ENCODE measurements around the gene NPM1. TPM values are rescaled to one million over a fixed set of nuclear protein-coding genes. Genes with fewer than 3 reads are reported as not detected.
A peak's percentile ranks its signal among the peaks of the same experiment; 100 is the strongest.

NPM1 gene
- polyA plus RNA-seq, 6 donors from 2014 or later: 389 to 678 (median 608) TPM

DNA sequence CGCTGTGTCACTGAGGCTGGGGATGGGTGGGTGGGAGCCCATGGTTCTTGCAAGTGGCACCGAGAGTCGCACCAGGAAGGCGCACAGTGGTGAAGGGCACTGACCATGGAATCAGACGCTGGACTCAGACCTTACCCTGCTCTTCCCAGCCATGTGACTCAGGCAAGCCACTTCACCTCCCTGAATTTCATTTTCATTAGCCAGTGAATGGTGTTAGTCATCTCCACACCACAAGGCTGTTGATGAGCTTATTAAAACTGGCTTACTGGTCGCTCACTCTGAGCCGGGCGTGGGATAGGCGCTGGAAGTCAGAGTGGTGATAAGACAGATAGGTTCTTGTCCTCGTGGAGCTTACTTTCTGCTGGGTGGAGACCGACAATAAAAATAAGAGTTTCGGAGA, 56.9 kb downstream of the NPM1 start:
- H3K9me3 Mint-ChIP-seq: peaks cover 0 to 2% (median 0%) of the 10 kb centered on the region in 7 donors
- ATAC-seq (ENCODE audit: low read depth in 2 of 2) (no peak), DNase-seq (no peak)
- H3K27ac Mint-ChIP-seq: no peak overlapping the region
- peaks cover 0 to 2% (median 0%) of the 10 kb centered on the region in 3 donors for H3K4me1 Mint-ChIP-seq
- H3K27me3 Mint-ChIP-seq: peaks cover 12 to 48% (median 40%) of the 10 kb centered on the region in 3 donors
- H3K4me3 Mint-ChIP-seq: no peak overlapping the region
- peaks cover 0 to 8% of the 10 kb centered on the region in 2 donors for H3K36me3 Mint-ChIP-seq

DNA sequence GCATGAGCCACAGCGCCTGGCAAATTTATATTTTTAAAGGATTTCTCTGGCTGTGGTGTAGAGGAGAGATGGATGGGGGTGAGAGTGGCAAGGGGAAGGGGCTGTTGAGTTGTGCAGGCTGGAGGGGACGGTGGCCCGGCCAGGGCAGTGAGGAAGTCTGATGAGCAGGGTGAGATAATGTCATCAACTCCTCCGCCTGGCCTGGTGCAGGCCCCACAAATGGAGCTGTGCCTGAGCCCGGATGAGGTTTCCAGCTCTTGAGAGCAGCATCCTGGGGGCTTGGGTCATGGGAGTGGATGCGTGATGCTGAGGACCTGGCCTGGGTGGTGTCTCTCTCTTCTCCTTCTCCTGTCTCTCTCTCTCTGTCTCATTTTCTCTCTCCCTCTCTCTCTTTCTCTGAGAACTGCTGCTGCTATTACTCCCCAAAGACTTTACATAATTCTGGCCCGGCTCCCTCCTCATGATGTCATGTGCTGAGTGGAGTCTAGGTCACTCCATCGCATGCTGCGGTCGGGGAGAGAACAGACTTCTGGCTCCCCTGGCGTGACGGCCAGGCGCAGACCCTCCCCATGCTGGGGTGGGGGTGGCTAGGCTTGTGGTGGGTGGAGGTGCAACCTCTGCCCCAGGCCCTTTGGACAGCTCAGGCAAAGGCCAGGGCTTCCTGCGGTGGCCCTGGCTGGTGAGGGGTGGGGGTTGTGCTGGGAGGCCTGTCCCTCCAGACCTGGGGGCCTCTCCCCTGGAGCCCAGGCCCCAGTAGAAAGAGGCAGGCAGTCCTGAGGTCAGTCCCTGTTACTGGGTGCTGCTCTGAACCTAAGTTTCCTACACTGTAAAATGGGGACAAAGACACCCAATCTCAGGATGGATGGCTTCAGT, 58.2 kb downstream of the NPM1 start:
- Mint-ChIP-seq H3K27me3 (peaks cover 16 to 57% (median 48%) of the 10 kb centered on the region in 3 donors), H3K4me1 (peaks cover 0 to 2% (median 0%) of the 10 kb centered on the region in 3 donors), H3K4me3 (no peak overlapping the region), H3K27ac (no peak overlapping the region), H3K36me3 (peaks cover 0 to 8% of the 10 kb centered on the region in 2 donors), H3K9me3 (peaks cover 0 to 2% (median 0%) of the 10 kb centered on the region in 7 donors)
- no peak for ATAC-seq (ENCODE audit: low read depth in 2 of 2)
- no peak for DNase-seq

DNA sequence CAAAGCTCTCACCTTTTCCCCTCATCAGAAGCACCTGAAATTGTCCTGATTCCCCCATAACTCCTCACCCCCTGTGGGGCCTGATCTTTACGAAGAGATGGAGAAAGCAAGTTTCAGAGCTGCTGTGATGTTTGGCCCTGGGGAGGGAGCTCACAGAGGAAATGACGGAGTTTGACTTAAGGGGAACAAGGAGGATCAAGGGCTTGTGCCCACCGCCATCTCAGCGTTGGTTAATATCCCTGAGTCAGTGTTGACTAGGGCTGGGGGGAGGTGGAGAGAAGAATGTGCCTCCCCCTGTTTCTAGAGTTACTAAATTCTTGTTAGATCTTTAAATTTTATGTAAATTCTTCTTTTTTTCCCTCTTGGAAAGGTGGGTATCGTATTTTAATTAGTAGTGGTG, 59.6 kb downstream of the NPM1 start:
- Mint-ChIP-seq H3K4me3 (no peak overlapping the region), H3K36me3 (peaks cover 0 to 14% of the 10 kb centered on the region in 2 donors), H3K4me1 (peaks cover 7 to 8% (median 7%) of the 10 kb centered on the region in 3 donors), H3K27me3 (peaks cover 22 to 61% (median 59%) of the 10 kb centered on the region in 3 donors), H3K9me3 (peaks cover 0 to 2% (median 0%) of the 10 kb centered on the region in 7 donors), H3K27ac (no peak overlapping the region)
- ATAC-seq (ENCODE audit: low read depth in 2 of 2) (no peak), DNase-seq (no peak)

DNA sequence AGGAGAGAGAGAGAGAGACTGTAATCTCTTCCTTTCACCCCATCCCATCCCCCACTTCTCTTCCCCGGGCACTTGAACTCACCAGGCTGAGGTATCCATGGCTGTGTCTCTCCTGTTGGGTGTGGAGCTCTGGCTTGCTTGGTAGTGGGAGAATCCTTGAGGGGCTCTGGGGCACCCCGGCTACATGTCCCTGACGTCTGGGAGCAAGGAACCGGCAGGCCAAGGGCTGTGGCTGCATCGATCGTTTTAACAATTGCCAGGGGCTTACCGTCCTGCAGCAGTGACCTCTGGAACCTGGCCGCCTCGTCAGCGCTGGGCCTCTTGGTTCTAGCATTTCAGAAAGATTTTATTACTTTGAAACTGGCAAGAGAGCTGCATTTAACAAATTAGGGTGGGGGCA, 61.8 kb downstream of the NPM1 start:
- Mint-ChIP-seq H3K4me1 (peaks cover 4 to 8% (median 7%) of the 10 kb centered on the region in 3 donors), H3K36me3 (peaks cover 0 to 14% of the 10 kb centered on the region in 2 donors), H3K9me3 (peaks cover 0 to 2% (median 0%) of the 10 kb centered on the region in 7 donors), H3K27ac (no peak overlapping the region), H3K27me3 (peaks cover 43 to 83% (median 80%) of the 10 kb centered on the region in 3 donors), H3K4me3 (peak overlapping the region in 1 of 8 donors; percentile 56)
- no peak for ATAC-seq (ENCODE audit: low read depth in 2 of 2)
- DNase-seq: no peak

DNA sequence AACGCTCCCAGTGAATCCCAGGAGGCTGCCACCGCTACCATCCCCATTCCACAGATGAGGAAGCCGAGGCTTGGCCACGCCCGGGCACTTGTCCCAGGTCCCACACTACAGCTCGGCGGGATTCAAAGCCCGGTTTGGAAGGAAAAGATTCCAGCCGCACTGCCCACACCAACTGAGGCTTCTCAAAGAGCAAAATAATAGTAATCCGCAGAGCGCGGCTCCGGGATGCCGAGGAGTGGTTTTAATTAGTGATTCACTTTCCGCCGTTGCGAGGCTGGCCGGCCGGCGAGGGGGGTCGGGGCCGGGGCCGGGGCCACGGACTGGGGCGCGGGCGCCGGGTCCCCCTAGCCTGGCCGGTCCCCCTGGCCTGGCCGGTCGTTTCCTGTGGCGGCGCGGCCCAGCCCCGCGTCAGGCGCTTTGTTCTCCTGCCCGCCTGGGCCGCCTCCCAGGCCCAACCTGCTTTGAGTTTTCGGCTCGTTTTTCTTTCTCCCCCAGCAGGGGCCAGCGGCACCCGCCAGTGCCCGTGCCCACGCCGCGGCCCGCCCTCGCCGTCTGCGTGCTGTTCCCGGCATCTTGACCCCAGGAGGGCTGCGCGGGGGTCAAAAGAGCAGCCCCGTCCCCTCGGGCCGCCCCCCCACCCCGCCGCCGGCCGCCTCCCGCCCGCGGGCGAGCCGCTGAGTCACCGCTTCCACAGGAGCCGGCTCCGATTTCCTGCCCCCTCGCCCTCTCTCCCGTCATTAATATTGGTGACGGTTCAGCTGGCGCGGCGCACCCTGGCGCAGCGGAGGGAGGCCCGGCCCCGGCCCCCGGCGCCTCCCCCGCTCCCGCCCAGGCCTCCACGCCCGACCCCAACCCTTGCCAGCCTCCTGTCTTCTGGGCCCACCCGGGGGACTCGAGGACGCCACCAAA, 63.0 kb downstream of the NPM1 start:
- H3K27ac Mint-ChIP-seq: no peak overlapping the region
- H3K36me3 Mint-ChIP-seq: peaks cover 0 to 14% of the 10 kb centered on the region in 2 donors
- ATAC-seq (ENCODE audit: low read depth in 2 of 2): no peak
- peaks cover 4 to 8% (median 7%) of the 10 kb centered on the region in 3 donors for H3K4me1 Mint-ChIP-seq
- DNase-seq: no peak
- peaks cover 43 to 84% (median 78%) of the 10 kb centered on the region in 3 donors for H3K27me3 Mint-ChIP-seq
- H3K4me3 Mint-ChIP-seq: peak overlapping the region in 6 of 8 donors; percentile 9 to 68 (median 40)
- no peaks in the 10 kb centered on the region for H3K9me3 Mint-ChIP-seq

DNA sequence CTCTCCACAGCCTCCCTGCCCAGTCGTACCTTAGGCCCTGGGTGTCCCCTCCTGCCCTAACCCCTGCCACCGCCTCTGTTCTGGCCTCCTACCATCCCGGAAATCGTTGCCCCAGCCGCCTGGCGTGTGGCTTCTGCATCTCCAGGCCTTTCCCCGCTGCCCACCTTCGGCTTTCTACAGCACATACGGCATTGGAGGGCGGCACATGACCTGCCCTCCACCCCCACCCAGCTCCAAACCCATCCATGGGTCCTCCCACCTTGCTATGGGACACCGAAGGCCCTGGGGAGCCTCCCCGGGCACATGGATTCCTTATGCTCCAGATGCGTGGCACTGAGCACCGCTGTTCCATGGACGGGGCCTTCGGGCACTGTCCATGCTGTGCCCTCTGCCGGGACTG, 63.8 kb downstream of the NPM1 start:
- ATAC-seq (ENCODE audit: low read depth in 2 of 2): no peak
- H3K36me3 Mint-ChIP-seq: peaks cover 0 to 14% of the 10 kb centered on the region in 2 donors
- peaks cover 4 to 8% (median 7%) of the 10 kb centered on the region in 3 donors for H3K4me1 Mint-ChIP-seq
- no peaks in the 10 kb centered on the region for H3K9me3 Mint-ChIP-seq
- no peak for DNase-seq
- peak overlapping the region in 2 of 6 donors; percentile 74 to 81 for H3K27ac Mint-ChIP-seq
- peak overlapping the region in 7 of 8 donors; percentile 38 to 86 (median 68) for H3K4me3 Mint-ChIP-seq
- H3K27me3 Mint-ChIP-seq: peaks cover 46 to 83% (median 82%) of the 10 kb centered on the region in 3 donors

DNA sequence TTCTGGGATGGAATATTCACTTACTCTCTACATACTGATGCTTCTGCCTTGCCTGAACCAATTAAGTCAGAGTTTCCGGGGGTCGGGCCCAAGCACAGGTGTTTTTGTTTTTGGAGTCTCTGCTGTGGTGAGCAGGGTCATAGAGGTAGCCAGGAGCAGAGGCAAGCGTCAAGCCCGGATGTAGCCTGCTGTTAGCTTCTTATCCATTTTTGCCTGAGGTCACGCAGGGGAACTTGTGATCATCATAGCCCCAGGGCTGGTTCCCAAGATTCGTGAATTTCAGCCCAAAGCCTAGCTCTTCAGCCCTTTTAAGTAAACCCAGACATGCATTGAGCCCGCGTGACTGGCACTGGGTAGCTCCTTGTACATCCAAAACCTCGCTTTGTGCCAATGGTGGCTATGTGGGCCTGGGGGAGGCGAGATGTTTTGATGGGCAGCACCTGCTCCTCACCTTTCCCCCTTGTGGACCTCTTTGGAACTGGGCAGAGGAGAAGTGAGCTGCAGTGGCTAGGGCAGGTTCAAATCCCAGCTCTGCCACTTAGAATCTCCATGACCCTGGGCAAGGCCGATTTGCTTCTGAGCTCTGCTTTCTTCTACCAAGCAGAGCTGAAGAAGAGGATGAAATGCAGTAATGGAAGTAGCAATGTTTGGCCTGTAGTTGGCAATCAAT, 65.5 kb downstream of the NPM1 start:
- H3K9me3 Mint-ChIP-seq: no peaks in the 10 kb centered on the region
- no peak for ATAC-seq (ENCODE audit: low read depth in 2 of 2)
- H3K4me1 Mint-ChIP-seq: peaks cover 4 to 8% (median 7%) of the 10 kb centered on the region in 3 donors
- DNase-seq: no peak
- H3K27me3 Mint-ChIP-seq: peaks cover 41 to 84% (median 74%) of the 10 kb centered on the region in 3 donors
- H3K36me3 Mint-ChIP-seq: peaks cover 0 to 14% of the 10 kb centered on the region in 2 donors
- H3K27ac Mint-ChIP-seq: no peak overlapping the region
- no peak overlapping the region for H3K4me3 Mint-ChIP-seq

DNA sequence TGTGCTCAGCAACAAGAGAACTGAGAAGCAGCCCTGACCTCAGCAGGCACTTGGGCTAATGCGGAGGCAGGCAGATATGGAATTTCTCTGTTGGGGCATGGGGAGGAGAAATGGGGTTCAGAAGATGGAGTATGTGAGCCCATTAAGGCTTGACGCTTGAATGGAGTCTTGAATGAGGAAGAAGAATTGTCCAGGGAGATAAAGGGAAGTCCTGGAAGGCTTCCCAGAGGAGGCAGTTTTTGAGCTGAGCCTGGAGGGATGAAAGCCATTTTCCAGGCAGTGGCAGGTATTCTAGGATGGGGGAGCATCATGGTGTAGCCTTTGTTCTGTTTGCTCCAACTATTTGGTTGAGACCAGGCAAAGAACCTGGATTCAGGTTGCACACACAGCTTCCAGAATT, 66.3 kb downstream of the NPM1 start:
- DNase-seq (no peak), ATAC-seq (ENCODE audit: low read depth in 2 of 2) (no peak)
- peaks cover 4 to 8% (median 7%) of the 10 kb centered on the region in 3 donors for H3K4me1 Mint-ChIP-seq
- H3K4me3 Mint-ChIP-seq: no peak overlapping the region
- no peak overlapping the region for H3K27ac Mint-ChIP-seq
- H3K9me3 Mint-ChIP-seq: no peaks in the 10 kb centered on the region
- peaks cover 34 to 76% (median 72%) of the 10 kb centered on the region in 3 donors for H3K27me3 Mint-ChIP-seq
- H3K36me3 Mint-ChIP-seq: peaks cover 0 to 11% of the 10 kb centered on the region in 2 donors

DNA sequence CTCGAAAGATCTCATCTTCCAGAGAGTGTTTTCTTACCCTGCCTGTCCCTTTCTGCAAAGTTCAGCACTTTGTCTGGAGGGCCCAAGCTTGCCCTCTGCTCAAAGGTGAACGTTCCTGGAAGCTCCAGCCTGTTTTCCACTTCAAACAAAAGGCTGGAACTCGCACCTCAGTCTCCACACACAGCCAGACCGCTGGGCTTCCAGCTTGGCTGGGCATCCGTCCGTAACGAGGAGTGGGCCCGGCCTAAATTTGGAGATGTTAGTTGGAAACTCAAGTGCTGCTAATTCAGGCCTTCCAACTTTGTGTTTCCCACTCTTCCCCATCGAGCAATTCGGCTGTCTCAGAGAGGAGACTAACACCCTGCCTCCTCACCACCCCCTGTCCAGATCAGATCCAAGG, 66.9 kb downstream of the NPM1 start:
- no peaks in the 10 kb centered on the region for H3K9me3 Mint-ChIP-seq
- H3K4me3 Mint-ChIP-seq: no peak overlapping the region
- no peak for ATAC-seq (ENCODE audit: low read depth in 2 of 2)
- H3K36me3 Mint-ChIP-seq: peaks cover 0 to 6% of the 10 kb centered on the region in 2 donors
- peaks cover 34 to 76% (median 70%) of the 10 kb centered on the region in 3 donors for H3K27me3 Mint-ChIP-seq
- no peak overlapping the region for H3K27ac Mint-ChIP-seq
- peaks cover 4 to 8% (median 7%) of the 10 kb centered on the region in 3 donors for H3K4me1 Mint-ChIP-seq
- DNase-seq: no peak

DNA sequence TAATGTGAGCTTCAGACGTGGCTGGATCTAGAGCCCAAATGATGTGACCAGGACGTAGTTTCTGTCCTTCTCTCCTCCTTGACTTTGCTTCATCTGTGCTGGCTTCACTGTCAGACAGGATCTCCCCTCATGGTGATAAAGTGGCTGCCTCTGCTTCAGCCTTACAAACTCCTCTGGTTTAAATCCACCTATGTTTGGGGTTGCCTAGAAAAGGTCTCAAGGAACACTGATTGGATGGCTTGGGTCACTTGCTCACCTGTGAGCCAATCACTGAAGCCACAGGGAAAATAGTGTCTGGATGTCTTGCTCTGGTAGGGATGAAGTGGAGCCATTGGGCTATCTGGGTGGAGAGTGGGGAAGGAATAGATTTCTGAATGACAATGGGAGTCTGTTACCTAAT, 67.9 kb downstream of the NPM1 start:
- Mint-ChIP-seq H3K36me3 (peaks cover 0 to 6% of the 10 kb centered on the region in 2 donors), H3K27ac (peak overlapping the region in 1 of 6 donors; percentile 85), H3K27me3 (peaks cover 31 to 71% (median 66%) of the 10 kb centered on the region in 3 donors), H3K4me3 (no peak overlapping the region), H3K4me1 (peaks cover 4 to 8% (median 7%) of the 10 kb centered on the region in 3 donors), H3K9me3 (no peaks in the 10 kb centered on the region)
- DNase-seq: no peak
- no peak for ATAC-seq (ENCODE audit: low read depth in 2 of 2)

DNA sequence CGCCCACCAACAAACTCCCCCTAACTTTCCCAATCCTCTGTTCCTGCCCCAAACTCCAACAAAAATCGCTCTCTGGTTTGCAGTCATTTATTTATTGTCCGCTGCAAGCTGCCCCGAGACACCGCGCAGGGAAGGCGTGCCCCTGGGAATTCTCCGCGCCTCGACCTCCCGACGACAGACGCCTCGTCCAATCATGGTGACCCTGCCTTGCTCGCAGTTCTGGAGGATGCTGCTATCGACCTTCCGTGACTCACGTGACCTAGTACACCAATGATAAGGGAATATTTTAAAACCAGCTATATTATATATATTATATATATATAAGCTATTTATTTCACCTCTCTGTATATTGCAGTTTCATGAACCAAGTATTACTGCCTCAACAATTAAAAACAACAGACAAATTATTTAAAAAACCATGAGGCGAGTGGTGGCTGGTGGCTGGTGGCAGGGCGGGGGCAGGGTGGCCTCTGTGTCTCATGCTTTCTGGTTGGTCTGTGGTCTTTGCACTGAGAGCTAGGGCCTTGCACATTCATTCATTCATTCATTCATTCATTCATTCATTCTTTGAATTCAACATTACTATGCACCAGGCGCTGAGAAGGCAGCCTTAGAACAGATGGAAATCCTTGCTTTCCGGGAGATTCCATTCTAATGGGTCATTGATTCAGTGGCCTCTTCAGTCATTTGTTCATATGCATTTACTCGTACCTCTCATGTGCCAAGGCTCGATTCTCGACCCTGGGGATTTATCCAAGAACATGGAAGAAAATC, 69.7 kb downstream of the NPM1 start:
- no peak for DNase-seq
- Mint-ChIP-seq H3K36me3 (no peaks in the 10 kb centered on the region), H3K27ac (no peak overlapping the region), H3K27me3 (peaks cover 23 to 57% (median 53%) of the 10 kb centered on the region in 3 donors), H3K4me3 (no peak overlapping the region), H3K4me1 (no peaks in the 10 kb centered on the region), H3K9me3 (no peaks in the 10 kb centered on the region)
- no peak for ATAC-seq (ENCODE audit: low read depth in 2 of 2)

DNA sequence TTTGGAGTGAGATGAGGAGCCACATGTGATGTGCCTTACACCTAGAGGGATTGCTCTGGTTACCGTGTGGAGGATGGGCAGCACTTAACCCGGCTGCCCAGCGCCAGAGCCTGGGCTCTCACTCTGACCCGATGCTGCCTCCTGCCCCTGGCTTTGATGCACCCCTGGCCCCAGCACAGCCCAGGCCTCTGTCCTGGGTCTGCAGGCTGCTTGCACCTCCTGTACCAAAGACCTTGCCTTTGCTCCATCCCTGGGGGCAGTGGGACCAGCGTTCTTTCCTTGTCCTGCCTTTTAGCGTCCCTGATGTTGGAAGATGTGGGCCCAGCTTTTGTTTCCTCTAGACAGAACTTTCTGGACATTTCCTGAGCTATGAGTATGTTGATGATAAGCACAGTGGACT, 72.2 kb downstream of the NPM1 start:
- ATAC-seq (ENCODE audit: low read depth in 2 of 2) (no peak), DNase-seq (no peak)
- H3K9me3 Mint-ChIP-seq: peaks cover 0 to 2% (median 0%) of the 10 kb centered on the region in 7 donors
- peaks cover 3 to 47% (median 44%) of the 10 kb centered on the region in 3 donors for H3K27me3 Mint-ChIP-seq
- H3K4me1 Mint-ChIP-seq: no peaks in the 10 kb centered on the region
- H3K27ac Mint-ChIP-seq: no peak overlapping the region
- no peak overlapping the region for H3K4me3 Mint-ChIP-seq
- H3K36me3 Mint-ChIP-seq: no peaks in the 10 kb centered on the region
